HuH-7 (cell line): Measurements from ENCODE around the gene CRKL.

Experiments used
- DNase-seq: peaks from one replicate; pipeline ENCODE4 v3.0.0; 2011; ENCODE audit warnings: low spot score

CRKL gene

DNA sequence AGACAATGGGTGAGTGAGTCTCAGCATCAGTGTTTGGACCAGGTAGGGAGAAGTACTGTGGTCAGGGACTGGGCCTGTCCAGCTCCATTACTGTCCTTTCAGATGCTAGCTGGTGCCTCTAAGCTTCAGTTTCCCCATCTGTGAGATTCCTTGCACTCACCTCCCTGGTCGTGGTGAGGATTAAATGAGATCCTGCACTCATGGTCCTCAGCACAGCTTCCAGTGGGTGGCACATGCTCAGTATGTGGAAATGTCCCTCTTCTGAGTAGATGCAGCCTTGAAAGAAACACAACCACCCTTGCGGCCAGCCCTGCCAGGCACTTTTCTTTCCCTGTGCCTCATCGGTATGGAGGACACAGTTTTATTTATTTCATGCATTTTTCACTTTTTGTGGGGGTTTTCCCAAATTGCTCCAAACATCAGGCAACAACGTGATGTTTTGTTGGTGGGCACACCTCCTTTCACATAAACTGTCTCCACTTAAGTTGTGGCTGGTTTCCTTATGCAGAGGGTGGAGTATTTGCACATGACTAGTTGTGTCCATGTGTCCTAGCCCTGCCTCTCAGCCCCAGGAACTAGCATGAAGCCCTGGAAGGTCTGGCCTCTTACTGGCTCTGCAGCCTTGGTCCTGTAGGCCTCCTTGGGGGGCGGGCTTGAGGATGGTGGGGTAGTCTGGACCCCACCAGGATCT, 66.0 kb downstream of the CRKL start:
- DNase-seq, result no peak

DNA sequence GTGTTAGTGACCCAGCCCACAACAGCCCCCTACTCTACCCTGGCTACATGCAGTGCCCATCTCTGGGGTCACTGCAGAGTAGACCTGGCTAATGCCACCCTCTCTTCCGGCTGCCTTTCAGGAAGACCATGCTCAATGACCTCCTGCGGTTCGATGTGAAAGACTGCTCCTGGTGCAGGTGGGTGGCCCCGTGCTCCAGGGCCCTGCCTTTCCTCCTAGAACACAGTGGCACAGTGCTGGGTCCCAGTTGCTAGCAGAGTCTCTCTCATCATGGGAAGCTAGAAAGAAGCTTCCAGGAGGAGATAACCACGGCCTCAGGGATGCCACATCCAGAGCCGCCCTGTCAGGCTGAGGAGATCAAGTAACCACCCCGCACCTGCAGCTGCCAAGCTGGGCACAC, 68.5 kb downstream of the CRKL start:
- DNase-seq, result no peak

DNA sequence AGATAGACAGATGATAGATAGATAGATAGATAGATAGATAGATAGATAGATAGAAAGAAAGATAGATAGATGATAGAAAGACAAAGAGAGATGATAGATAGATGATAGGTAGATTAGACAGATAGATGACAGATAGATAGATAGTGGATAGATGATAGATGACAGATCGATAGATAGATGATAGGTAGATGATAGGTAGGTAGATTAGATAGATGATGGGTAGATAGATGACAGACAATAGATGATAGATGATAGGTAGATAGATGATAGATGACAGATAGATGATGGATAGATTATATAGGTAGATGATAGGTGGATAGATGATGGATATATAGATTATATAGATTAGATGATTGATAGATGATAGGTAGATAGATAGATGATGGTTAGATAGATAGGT, 69.2 kb downstream of the CRKL start:
- no peak for DNase-seq

DNA sequence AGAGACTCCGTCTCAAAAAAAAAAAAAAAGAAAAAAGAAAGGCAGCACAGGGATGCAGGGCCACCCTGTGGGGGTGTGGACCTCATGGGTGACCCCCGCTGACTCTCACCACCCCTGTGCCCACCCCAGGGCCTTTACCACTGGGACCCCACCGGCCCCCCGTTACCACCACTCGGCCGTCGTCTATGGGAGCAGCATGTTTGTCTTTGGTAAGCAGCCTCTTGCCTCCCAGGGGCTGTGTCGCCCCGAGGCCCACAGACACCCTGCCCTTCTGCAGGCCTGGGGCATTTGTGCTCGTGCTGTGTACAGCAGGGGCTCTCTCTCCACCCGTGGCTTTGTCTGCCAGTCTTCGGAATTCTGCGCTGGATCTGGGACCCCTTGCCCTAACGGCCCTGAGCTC, 70.2 kb downstream of the CRKL start:
- no peak for DNase-seq

DNA sequence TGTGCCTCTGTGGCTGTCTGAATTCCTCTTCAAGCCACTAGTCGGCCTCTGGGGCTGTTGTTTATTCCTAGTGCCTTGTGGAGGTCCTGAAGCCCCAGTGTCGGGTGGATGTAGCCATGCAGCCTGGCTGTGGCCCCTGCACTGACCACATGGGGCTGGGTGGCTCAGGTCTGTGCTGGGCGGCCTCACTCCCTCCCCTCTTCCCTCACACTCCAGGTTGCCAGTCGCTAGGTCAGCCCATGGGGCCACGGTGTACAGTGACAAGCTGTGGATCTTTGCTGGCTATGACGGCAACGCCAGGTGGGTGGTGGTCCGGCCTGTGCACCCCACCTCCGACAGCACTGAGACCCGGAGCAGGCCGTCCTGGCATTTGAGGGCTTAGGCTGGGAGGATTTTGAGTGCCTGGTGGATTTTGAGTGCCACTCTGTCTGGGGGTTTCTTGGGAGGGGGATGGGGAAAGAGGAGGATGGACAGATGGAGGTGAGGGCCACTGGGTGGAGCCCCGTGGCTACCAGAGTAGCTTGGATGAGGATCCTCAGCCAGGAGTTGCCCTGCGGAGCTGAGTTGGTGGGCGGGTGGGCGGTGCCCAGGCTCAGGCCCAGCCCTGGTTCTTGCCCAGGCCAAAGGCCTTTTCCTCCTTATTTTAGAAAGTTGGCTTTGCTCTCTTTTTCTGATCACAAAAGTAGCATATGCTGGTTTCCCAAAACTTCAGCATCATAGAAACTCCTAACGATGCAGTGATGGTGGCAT, 71.5 kb downstream of the CRKL start:
- DNase-seq, result no peak

DNA sequence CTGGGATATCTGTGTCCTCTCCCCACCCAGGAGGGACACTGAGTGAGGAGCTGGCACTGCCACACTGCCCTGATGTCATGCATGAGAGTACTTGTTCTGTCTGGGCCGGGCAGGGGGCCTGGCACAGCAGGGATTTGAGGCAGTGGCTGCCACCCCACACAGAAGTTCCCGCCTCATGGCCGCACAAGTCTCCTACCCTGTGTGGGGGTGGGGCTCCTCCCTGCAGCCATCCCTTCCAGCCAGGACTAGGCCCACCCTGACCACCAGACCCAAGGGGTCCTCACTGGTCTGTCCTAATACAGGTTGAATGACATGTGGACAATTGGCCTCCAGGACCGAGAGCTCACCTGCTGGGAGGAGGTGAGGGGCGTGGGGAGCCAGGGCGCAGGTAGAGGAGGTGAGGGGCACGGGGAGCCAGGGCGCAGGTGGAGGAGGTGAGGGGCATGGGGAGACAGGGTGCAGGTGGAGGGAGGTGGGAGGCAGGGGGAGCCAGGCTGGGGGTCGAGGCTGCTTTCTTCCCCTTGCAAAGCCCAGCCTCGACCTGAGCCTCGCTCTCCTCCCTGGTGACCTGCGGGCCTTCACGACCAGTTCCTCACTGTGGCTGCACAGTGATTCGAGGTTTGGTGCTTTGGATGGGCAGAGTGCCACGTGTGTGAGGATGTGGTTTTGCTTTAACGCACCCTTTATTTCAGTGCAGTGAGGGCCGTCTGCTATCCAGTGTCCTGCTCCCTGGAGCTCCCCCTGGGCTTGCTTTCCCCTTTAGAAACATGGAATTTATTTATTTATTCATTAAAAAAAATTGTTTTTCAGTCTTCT, 72.3 kb downstream of the CRKL start:
- no peak for DNase-seq

DNA sequence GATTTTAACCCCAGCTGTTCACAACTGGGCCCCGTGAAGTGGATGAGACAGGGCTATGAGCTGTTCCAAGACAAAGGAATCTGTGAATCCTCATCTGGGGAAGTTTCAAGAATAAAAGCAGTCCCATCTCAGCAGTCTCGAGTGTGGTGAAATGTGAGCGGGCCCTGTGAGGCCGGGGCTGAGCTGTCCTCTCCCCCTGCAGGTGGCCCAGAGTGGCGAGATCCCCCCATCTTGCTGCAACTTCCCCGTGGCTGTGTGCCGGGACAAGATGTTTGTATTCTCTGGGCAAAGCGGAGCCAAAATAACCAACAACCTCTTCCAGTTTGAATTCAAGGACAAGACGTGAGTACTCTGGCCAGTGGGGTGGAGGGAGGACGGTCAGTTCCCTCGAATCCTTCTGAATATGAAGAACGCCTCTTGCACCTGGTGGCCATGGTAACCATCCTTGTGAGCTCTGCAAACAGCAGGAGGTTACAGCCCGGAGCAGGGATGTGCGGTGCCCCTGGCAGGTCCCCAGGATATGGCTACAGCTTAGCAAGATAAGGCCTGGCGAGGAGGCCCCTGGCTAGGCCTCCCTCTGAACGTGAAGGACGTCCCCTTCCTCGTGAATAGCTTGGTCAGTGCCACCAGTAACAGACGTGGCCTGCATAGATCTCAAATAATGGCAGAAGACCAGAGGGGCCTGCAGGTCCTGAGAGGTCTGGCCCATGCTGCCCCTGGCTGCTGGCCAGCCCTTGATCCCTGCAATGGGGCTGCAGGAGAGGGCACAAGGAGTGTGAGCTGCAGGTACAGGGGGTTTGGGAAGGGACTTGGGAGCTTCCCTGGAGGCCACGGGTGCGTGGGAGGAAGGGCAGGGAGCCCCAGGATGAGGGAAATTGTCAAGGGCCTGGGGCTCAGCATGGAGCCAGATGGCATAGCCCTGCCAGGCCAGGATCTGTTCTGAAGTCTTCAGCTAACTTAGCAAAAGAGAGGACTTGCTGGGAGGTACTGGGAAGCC, 73.3 kb downstream of the CRKL start:
- no peak for DNase-seq

DNA sequence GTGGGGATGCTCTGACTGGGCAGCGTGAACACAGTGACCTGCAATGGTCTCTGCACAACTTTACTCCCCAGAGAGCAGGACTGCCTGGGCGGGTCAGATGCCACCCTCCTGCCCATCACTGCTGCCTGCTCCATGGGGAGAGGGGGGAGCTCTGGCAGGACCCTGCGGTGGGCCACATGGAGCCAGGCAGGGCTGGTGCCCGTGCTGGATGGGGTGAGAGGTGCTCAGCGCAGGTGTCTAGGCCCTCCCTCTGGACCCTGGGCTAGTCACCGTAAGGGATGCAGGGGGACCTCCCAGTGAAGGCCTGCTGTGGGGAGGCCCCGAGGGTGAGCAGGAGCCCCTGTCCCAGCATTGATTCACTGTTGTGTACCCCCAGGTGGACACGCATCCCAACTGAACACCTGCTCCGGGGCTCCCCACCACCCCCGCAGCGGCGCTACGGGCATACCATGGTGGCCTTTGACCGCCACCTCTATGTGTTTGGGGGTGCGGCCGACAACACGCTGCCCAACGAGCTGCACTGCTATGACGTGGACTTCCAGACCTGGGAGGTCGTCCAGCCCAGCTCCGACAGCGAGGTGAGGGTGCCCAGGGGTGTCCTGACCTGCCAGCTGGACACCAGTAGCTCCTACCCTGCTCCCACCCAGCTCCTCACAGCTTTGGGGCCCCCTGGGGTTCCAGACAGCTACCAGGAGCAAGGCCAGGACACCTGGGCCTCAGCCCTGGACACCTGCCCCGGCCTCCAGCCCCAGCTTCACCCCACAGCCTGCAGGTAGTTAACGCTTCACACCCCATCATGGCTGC, 74.2 kb downstream of the CRKL start:
- no peak for DNase-seq

DNA sequence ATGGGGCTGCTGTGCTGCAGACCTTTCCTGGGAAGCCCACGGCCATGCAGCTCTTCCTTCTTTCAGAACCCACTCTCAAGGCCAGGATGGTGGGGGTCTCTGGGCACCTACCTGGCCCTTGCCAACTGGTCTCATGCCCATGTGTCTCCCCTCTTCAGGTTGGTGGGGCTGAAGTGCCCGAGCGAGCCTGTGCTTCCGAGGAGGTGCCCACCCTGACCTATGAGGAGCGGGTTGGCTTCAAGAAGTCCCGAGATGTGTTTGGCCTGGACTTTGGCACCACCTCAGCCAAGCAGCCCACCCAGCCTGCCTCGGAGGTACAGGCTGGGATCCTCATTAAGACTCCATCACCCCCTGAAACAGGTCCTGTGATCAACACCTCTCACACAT, 74.8 kb downstream of the CRKL start:
- DNase-seq, result no peak

DNA sequence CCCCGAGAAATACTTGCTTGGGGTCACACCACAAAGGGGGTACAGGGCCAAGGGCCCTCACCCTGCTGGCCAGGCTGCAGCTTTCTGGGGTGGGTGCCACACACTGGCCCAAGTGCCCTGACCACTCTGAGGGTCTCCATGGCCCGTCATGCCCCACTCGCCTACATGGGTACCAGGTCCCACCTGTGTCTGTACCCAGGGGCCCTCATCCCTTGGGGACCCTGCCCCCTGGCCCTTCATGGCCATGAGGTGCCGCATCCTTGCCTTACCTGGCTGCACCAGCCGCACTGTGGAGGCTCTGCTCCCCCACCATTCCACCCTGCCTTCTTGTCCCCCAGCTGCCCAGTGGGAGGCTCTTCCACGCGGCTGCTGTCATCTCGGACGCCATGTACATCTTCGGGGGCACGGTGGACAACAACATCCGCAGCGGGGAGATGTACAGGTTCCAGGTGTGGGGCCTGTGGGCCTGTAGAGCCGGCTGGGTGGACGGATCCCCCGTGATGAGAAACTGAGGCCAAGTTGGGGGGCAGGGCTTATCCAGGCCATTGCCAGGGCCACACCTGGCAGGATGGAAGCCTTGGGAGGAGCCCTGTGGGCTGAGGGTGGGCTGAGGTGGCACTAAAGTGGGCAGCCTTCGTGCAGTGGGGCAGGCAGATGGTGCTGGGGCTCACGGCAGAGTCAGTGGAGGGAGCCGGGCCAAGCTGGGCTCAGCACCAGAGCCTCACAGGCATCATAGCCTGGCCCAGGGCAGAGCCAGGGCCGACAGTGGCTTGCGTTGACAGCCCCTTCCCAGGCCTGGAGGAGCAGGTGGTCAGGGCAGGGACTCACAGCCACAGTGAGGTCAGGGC, 75.5 kb downstream of the CRKL start:
- DNase-seq, result no peak

DNA sequence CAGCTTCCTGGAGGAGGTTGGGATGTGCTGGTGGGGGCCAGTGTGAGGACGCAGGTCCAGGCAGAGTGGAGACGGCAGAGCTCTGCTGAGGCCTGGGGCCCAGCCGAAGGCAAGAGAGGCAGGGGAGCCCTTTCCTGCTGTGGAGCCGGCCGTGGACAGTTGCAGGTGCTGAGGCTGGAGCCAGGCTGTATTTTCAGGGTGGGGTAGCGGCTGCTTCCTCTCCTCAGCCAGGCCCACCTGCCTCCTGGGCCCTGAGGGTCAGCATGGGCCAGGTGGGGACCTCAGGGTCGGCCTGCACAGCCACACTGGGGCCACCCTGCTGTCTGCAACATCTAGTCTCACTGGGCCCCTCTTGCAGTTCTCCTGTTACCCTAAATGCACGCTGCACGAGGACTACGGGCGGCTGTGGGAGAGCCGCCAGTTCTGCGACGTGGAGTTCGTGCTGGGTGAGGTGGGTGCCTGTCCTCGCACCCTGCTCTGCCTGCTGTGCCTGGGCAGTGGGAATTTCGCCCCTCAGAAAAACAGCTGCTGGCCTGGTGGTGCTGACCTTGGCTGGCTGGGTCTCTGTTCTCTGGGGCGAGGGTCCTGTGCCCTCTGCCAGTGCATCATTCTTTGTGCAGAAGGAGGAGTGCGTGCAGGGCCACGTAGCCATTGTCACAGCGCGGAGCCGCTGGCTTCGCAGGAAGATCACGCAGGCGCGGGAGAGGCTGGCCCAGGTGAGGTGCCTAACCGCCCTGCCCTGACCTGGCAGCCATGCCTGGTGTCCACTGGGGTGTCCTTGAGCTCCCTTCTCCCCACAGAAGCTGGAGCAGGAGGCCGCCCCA, 76.3 kb downstream of the CRKL start:
- DNase-seq, result no peak

DNA sequence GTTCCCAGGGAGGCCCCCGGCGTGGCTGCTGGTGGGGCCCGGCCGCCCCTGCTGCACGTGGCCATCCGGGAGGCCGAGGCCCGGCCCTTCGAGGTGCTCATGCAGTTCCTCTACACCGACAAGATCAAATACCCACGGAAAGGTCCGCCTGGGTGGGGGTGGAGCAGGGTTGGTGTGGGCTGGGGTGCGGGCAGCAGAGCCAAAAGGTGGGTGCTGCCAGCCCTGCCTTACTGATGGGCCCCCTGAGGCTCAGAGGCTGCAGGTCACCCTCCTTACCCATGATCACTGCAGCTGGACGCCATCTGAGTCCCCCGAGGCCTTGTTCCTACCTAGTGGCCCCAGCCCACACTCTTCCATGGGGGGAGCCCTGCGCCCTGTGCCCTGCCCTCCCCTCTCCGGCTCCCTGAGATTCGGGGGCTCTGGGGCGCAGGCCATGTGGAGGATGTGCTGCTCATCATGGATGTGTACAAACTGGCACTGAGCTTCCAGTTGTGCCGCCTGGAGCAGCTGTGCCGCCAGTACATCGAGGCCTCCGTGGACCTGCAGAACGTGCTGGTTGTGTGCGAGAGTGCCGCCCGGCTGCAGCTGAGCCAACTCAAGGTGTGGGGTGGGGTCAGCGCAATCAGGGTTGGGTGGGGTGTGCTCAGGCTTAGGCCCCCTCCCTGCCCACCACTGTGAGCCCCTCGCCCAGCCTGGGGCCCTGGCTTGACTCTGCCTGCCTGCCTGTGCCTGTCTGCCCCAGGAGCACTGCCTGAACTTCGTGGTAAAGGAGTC, 77.1 kb downstream of the CRKL start:
- no peak for DNase-seq

DNA sequence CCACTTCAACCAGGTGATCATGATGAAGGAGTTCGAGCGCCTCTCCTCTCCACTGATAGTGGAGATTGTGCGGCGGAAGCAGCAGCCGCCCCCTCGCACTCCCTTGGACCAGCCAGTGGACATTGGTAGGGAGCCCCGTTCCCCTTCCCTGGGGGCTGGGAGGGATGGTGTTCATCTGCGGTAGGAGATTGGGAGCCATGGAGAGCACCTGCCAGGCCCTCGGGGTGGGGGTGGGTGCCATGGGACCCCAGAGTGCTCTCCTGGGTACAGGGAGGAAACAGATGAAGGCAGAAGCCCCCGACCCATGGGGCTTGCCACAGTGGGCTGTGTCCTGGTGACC, 77.7 kb downstream of the CRKL start:
- no peak for DNase-seq

DNA sequence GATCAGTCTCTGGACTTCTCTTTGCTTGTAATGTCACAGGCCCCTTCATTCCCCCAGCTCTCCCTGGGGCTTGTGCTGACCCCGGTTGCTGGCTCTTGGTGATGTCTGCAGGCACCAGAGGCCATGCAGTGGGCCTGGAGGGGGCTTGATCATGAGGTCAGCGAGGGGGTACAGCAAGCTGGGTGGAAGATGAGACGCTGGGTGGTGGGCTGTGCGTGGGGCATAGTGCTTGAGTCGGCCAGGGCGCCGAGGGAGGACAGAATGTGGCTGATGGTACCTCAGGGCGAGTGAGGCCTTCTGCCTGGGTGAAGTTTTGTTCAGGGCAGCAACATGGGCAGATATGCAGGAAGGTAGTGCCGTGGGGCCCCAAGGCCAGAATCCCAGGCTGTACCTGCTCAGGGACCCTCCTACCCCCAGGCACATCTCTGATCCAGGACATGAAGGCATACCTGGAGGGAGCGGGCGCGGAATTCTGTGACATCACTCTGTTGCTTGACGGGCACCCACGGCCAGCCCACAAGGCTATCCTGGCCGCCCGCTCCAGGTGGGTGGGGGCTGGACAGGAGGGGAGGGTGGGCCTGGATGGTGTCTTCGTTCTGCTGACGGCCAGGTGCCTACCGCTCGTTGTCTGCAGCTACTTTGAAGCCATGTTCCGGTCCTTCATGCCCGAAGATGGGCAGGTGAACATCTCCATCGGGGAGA, 78.3 kb downstream of the CRKL start:
- DNase-seq, result no peak

DNA sequence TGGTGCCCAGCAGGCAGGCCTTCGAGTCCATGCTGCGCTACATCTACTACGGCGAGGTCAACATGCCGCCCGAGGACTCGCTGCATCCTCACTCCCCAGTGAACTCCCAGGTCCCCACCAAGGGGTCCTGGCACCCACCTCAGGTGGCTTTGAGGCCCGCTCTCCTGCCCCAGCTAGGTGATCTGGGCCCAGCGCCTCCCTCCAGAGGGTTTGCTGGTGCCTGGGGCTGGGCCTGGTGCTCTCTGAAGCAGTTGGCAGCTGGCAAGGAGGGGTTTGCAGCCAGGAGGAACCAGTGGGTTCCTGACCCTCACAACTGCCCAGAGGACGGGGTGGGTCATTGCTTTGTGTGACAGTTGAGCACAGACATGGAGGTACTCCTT, 78.8 kb downstream of the CRKL start:
- no peak for DNase-seq

DNA sequence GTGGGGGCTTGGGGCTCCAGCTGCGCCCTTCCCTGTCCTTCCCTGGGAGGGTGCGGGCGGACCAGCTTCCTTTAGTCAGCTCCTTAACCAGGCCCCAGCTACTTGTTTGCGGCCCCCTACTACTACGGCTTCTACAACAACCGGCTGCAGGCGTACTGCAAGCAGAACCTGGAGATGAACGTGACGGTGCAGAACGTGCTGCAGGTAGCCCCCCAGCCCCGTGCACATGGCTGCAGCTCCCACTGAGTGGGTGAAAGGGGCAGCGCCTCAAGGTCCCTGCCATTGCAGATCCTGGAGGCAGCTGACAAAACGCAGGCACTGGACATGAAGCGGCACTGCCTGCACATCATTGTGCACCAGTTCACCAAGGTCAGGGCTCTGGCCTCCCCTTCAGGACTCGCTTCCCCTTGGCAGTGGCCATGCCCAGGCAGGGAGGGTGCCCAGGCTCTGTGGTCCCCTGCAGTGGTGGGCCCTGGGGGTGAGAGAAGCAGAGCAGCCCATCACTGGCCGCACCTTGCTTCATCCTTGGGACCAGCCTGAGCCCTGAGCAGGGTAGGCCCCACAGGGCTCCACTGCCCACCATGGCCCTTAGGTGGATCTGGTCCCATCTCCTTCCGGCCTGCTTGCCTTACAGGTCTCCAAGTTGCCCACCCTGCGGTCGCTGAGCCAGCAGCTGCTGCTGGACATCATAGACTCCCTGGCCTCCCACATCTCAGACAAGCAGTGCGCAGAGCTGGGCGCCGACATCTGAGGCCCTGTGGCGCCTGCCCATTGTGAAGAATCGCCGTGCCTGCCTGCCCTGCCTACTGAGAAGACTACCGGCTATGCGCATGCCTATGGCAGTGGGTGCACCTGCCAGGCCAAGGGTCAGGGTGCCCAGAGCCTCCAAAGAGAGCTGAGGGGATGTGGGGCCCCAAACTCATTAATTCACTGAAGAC, 79.7 kb downstream of the CRKL start:
- no peak for DNase-seq
